ENCODE data around the gene TAF1D. TPM values are rescaled to one million over a fixed set of nuclear protein-coding genes. Genes with fewer than 3 reads are reported as not detected.
A peak's percentile ranks its signal among the peaks of the same experiment; 100 is the strongest.

TAF1D gene
- total RNA-seq, 1 experiment from 2014 or later, result 165 TPM

DNA sequence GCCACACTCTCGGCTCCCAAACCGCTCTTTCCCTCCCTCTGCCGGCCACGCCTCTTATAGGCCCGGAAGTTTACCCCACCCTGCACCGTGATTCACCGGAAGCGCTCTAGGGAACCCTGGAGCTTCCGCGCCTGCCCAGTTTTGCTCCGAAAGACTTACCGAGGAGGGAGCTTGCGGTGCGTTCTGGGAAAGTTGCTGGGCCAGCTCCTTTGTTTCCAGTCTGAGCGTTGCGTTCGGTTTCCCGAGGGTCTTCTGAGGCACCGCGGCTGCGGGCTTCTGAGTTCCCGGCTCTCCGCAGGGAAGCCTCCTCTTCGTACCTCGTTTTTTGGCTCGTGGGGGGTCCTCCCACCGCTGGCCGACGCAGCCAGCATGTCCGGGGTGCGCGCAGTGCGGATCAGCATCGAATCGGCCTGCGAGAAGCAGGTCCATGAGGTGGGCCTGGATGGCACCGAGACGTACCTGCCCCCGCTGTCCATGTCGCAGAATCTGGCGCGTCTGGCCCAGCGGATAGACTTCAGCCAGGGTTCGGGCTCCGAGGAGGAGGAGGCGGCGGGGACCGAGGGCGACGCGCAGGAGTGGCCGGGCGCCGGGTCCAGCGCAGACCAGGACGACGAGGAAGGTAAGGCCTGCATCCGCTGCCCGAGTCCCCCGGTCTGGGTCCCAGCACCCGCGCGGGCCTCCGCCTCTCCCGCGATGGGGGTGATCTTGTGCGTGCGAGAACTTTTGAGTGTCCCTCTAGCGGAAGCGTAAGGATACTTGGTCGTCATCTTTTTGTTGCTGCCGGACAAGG is 43.0 kb upstream of the TAF1D start, which contains the start of gene MED17:
TSS of gene MED17 (plus strand) at position 138 of the 790 bp plus-strand sequence. CDS start at position 370, 232 bp downstream.
- intact Hi-C loops (cut with micrococcal nuclease; ENCODE audit: unreplicated experiment), result no loop called here
- ATAC-seq (peak; percentile 99), DNase-seq (ENCODE audit: low read depth, low spot score) (peak; percentile 85)
- peak; percentile 99 for TF ChIP-seq POLR2AphosphoS5 (IDR thresholded peaks at IDR 0.05; ENCODE audit: low read depth, low read length)
- TF ChIP-seq SIN3A (IDR thresholded peaks at IDR 0.05; ENCODE audit: borderline replicate concordance, insufficient read depth, low read depth, low read length), result 0 out of 2 replicates have a peak, but pooled peaks have one; percentile 37
- TF ChIP-seq, protein P1, sequence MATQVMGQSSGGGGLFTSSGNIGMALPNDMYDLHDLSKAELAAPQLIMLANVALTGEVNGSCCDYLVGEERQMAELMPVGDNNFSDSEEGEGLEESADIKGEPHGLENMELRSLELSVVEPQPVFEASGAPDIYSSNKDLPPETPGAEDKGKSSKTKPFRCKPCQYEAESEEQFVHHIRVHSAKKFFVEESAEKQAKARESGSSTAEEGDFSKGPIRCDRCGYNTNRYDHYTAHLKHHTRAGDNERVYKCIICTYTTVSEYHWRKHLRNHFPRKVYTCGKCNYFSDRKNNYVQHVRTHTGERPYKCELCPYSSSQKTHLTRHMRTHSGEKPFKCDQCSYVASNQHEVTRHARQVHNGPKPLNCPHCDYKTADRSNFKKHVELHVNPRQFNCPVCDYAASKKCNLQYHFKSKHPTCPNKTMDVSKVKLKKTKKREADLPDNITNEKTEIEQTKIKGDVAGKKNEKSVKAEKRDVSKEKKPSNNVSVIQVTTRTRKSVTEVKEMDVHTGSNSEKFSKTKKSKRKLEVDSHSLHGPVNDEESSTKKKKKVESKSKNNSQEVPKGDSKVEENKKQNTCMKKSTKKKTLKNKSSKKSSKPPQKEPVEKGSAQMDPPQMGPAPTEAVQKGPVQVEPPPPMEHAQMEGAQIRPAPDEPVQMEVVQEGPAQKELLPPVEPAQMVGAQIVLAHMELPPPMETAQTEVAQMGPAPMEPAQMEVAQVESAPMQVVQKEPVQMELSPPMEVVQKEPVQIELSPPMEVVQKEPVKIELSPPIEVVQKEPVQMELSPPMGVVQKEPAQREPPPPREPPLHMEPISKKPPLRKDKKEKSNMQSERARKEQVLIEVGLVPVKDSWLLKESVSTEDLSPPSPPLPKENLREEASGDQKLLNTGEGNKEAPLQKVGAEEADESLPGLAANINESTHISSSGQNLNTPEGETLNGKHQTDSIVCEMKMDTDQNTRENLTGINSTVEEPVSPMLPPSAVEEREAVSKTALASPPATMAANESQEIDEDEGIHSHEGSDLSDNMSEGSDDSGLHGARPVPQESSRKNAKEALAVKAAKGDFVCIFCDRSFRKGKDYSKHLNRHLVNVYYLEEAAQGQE (IDR thresholded peaks at IDR 0.05; ENCODE audit: insufficient read depth in 1 of 2, low read depth in 2 of 2, low read length in 1 of 2), result no peak
- no peak; the same call in 1 of the 2 replicates for TF ChIP-seq TCF7L2 (IDR thresholded peaks at IDR 0.05; ENCODE audit: low read depth, low read length)
- TF ChIP-seq, protein P2, sequence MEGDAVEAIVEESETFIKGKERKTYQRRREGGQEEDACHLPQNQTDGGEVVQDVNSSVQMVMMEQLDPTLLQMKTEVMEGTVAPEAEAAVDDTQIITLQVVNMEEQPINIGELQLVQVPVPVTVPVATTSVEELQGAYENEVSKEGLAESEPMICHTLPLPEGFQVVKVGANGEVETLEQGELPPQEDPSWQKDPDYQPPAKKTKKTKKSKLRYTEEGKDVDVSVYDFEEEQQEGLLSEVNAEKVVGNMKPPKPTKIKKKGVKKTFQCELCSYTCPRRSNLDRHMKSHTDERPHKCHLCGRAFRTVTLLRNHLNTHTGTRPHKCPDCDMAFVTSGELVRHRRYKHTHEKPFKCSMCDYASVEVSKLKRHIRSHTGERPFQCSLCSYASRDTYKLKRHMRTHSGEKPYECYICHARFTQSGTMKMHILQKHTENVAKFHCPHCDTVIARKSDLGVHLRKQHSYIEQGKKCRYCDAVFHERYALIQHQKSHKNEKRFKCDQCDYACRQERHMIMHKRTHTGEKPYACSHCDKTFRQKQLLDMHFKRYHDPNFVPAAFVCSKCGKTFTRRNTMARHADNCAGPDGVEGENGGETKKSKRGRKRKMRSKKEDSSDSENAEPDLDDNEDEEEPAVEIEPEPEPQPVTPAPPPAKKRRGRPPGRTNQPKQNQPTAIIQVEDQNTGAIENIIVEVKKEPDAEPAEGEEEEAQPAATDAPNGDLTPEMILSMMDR (IDR thresholded peaks at IDR 0.05), result peak; percentile 62
- H3K4me1 ChIP-seq (ENCODE audit: control insufficient read depth, insufficient read depth, low read length), result peaks cover 7% of the 10 kb centered on the region
- POLR2A ChIA-PET, result interaction anchor here (0.5 to 1.8 kb wide), 5 partner anchors 10 to 758 kb away, joined by 3 to 19 read pairs (median 5); partner anchors contain the start of genes C11orf54 and TAF1D
- H3K9me3 ChIP-seq (ENCODE audit: control insufficient read depth, insufficient read depth, low read depth, low read length), result no peaks in the 10 kb centered on the region
- H3K36me3 ChIP-seq (ENCODE audit: control insufficient read depth, insufficient read depth, low read length), result peaks cover 10% of the 10 kb centered on the region
- H3K4me3 ChIP-seq (ENCODE audit: low read depth in 2 of 2, low read length in 2 of 2), result peak within 1 kb of the TSS; percentile 85 to 99
- no TSS peak for BruUV-seq (replicated peaks)
- CTCF ChIA-PET, result interaction anchor here (1.2 kb wide), 1 partner anchor 43 kb away, joined by 6 read pairs; the partner anchor contains the start of genes C11orf54 and TAF1D
- peak within 1 kb of the TSS; percentile 93 for H3K27ac ChIP-seq (ENCODE audit: low read length)
- H3K27me3 ChIP-seq (ENCODE audit: control insufficient read depth, insufficient read depth, low read length), result no peaks in the 10 kb centered on the region
- in situ Hi-C loops (cut with HindIII; ENCODE audit: low pct_unique_long_range_greater_than_20kb, low sequenced_read_pairs), result no loop called here

DNA sequence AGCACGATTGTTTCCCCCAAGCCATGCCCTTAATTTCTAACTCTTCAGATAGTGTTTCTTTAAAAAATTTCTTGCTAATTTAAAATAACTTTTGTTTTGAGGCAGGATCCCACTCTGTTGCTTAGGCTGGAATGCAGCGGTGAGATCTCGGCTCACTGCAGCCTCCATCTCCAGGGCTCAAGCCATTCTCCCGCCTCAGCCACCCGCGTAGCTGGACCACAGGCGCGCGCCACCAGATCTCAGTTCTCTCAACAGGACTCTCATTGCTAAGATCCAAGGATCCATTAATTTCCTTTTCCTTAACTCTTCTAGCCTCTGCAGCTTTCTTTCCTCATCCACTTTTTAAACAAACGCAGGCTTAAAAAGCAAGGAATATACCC is 42.5 kb upstream of the TAF1D start:
- Histone ChIP-seq H3K4me1 (ENCODE audit: control insufficient read depth, insufficient read depth, low read length) (peaks cover 7% of the 10 kb centered on the region), H3K27me3 (ENCODE audit: control insufficient read depth, insufficient read depth, low read length) (no peaks in the 10 kb centered on the region), H3K27ac (ENCODE audit: low read length) (peak overlapping the region; percentile 93), H3K36me3 (ENCODE audit: control insufficient read depth, insufficient read depth, low read length) (peaks cover 7% of the 10 kb centered on the region), H3K4me3 (ENCODE audit: low read depth in 2 of 2, low read length in 2 of 2) (peak overlapping the region; percentile 85 to 99), H3K9me3 (ENCODE audit: control insufficient read depth, insufficient read depth, low read depth, low read length) (no peaks in the 10 kb centered on the region)
- intact Hi-C loops (cut with micrococcal nuclease; ENCODE audit: unreplicated experiment) (no loop called here), in situ Hi-C loops (cut with HindIII; ENCODE audit: low pct_unique_long_range_greater_than_20kb, low sequenced_read_pairs) (no loop called here)
- ChIA-PET POLR2A (interaction anchor here (0.5 to 1.8 kb wide), 5 partner anchors 11 to 759 kb away, joined by 3 to 19 read pairs (median 5); partner anchors contain the start of genes C11orf54 and TAF1D), CTCF (interaction anchor here (1.2 kb wide), 1 partner anchor 42 kb away, joined by 6 read pairs; the partner anchor contains the start of genes C11orf54 and TAF1D)
- no TSS peak for BruUV-seq (replicated peaks)
- peak; percentile 79 for ATAC-seq
- no peak for TF ChIP-seq TCF7L2 (IDR thresholded peaks at IDR 0.05; ENCODE audit: low read depth, low read length)
- TF ChIP-seq POLR2AphosphoS5 (IDR thresholded peaks at IDR 0.05; ENCODE audit: low read depth, low read length), result no peak
- TF ChIP-seq, protein P1 (IDR thresholded peaks at IDR 0.05; ENCODE audit: insufficient read depth in 1 of 2, low read depth in 2 of 2, low read length in 1 of 2), result no peak
- no peak for TF ChIP-seq SIN3A (IDR thresholded peaks at IDR 0.05; ENCODE audit: borderline replicate concordance, insufficient read depth, low read depth, low read length)
- TF ChIP-seq, protein P2 (IDR thresholded peaks at IDR 0.05), result no peak
- no peak for DNase-seq (ENCODE audit: low read depth, low spot score)
